WTC11 (cell line): ENCODE measurements around the gene SNX9.

Experiments used
- ESRRA ChIP-seq: sonication (generic); formaldehyde crosslinking; IDR thresholded peaks from 2 replicates; pipeline ENCODE4 v1.8.1; 2022; ENCODE audit warnings: mild to moderate bottlenecking, missing genetic modification reagents, borderline replicate concordance
- HMGA2 ChIP-seq: fragments of 250-450 bp; sonication (Bioruptor Pico); IDR thresholded peaks from 2 replicates; pipeline ENCODE4 v1.4.0; 2021; ENCODE audit warnings: mild to moderate bottlenecking, moderate library complexity
- KAT7 ChIP-seq: sonication (generic); formaldehyde crosslinking; IDR thresholded peaks from 2 replicates; pipeline ENCODE4 v1.8.1; 2023; ENCODE audit warnings: missing genetic modification reagents, mild to moderate bottlenecking, borderline replicate concordance
- TCF7 ChIP-seq: sonication (generic); formaldehyde crosslinking; IDR thresholded peaks from 2 replicates; pipeline ENCODE4 v1.8.0; 2022; ENCODE audit warnings: mild to moderate bottlenecking, low read depth, missing genetic modification reagents, moderate library complexity
- ZNF263 ChIP-seq: sonication (generic); formaldehyde crosslinking; IDR thresholded peaks from 2 replicates; pipeline ENCODE4 v1.8.1; 2022; ENCODE audit warnings: low read depth, mild to moderate bottlenecking, moderate library complexity, missing genetic modification reagents
- TF ChIP-seq, protein P1 (sequence below): fragments of 200-600 bp; IDR thresholded peaks from 2 replicates; pipeline ENCODE4 v1.8.0; 2022; ENCODE audit warnings: antibody characterized with exemption
- TF ChIP-seq, protein P2 (sequence below): sonication (generic); formaldehyde crosslinking; conservative IDR thresholded peaks from 2 replicates; pipeline ENCODE4 v1.8.1; 2022; ENCODE audit warnings: mild to moderate bottlenecking, missing genetic modification reagents
- TF ChIP-seq, protein P3 (sequence below): sonication (generic); formaldehyde crosslinking; IDR thresholded peaks from 2 replicates; pipeline ENCODE4 v1.8.0; 2022; ENCODE audit warnings: mild to moderate bottlenecking, missing genetic modification reagents
- TF ChIP-seq, protein P4 (sequence below): sonication (generic); formaldehyde crosslinking; IDR thresholded peaks from 2 replicates; pipeline ENCODE4 v1.8.1; 2023; ENCODE audit warnings: mild to moderate bottlenecking, missing genetic modification reagents, borderline replicate concordance

DNA sequence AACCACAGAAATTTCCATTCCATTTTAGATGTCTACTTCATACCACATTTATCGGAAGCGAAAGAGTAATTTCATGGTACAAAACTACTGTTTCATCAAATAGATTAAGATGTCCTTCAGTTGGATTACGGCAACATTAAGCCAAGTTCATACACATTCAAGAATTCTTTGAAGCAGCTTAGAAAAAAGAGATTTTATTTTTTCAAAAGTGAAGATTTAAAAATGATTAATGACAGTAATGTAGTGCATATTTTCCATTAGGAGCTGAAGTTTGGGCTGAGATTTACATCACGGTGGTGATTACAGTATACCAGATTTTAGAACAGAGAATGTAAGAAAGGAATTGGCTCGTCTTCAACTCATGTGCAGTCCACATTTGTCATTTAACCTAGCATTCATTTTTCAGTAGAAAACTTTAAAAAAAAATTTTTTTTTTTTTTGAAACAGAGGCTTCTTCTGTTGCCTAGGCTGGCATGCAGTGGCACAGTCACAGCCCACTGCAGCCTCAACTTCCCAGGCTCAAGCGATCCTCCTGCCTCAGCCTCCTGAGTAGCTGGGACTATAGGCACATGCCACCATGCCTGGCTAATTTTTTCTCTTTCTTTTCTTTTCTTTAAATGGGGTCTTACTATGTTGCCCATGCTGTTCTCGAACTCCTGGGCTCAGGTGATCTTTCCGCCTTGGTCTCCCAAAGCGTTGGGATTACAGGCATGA lies 160.5 kb downstream of the SNX9 start:
- TF ChIP-seq ESRRA (CRISPR knock-in tag) (no peak), HMGA2 (CRISPR knock-in tag) (no peak), KAT7 (CRISPR knock-in tag) (no peak), TCF7 (CRISPR knock-in tag) (no peak), ZNF263 (CRISPR knock-in tag) (no peak)
- TF ChIP-seq, protein P1, sequence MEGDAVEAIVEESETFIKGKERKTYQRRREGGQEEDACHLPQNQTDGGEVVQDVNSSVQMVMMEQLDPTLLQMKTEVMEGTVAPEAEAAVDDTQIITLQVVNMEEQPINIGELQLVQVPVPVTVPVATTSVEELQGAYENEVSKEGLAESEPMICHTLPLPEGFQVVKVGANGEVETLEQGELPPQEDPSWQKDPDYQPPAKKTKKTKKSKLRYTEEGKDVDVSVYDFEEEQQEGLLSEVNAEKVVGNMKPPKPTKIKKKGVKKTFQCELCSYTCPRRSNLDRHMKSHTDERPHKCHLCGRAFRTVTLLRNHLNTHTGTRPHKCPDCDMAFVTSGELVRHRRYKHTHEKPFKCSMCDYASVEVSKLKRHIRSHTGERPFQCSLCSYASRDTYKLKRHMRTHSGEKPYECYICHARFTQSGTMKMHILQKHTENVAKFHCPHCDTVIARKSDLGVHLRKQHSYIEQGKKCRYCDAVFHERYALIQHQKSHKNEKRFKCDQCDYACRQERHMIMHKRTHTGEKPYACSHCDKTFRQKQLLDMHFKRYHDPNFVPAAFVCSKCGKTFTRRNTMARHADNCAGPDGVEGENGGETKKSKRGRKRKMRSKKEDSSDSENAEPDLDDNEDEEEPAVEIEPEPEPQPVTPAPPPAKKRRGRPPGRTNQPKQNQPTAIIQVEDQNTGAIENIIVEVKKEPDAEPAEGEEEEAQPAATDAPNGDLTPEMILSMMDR = no peak
- TF ChIP-seq, protein P2, sequence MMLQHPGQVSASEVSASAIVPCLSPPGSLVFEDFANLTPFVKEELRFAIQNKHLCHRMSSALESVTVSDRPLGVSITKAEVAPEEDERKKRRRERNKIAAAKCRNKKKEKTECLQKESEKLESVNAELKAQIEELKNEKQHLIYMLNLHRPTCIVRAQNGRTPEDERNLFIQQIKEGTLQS (CRISPR knock-in tag) = no peak
- TF ChIP-seq, protein P3, sequence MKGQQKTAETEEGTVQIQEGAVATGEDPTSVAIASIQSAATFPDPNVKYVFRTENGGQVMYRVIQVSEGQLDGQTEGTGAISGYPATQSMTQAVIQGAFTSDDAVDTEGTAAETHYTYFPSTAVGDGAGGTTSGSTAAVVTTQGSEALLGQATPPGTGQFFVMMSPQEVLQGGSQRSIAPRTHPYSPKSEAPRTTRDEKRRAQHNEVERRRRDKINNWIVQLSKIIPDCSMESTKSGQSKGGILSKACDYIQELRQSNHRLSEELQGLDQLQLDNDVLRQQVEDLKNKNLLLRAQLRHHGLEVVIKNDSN (CRISPR knock-in tag) = no peak
- TF ChIP-seq, protein P4, sequence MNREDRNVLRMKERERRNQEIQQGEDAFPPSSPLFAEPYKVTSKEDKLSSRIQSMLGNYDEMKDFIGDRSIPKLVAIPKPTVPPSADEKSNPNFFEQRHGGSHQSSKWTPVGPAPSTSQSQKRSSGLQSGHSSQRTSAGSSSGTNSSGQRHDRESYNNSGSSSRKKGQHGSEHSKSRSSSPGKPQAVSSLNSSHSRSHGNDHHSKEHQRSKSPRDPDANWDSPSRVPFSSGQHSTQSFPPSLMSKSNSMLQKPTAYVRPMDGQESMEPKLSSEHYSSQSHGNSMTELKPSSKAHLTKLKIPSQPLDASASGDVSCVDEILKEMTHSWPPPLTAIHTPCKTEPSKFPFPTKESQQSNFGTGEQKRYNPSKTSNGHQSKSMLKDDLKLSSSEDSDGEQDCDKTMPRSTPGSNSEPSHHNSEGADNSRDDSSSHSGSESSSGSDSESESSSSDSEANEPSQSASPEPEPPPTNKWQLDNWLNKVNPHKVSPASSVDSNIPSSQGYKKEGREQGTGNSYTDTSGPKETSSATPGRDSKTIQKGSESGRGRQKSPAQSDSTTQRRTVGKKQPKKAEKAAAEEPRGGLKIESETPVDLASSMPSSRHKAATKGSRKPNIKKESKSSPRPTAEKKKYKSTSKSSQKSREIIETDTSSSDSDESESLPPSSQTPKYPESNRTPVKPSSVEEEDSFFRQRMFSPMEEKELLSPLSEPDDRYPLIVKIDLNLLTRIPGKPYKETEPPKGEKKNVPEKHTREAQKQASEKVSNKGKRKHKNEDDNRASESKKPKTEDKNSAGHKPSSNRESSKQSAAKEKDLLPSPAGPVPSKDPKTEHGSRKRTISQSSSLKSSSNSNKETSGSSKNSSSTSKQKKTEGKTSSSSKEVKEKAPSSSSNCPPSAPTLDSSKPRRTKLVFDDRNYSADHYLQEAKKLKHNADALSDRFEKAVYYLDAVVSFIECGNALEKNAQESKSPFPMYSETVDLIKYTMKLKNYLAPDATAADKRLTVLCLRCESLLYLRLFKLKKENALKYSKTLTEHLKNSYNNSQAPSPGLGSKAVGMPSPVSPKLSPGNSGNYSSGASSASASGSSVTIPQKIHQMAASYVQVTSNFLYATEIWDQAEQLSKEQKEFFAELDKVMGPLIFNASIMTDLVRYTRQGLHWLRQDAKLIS (CRISPR knock-in tag) = no peak
